ENCODE data around the gene VEPH1.

Gene VEPH1

DNA sequence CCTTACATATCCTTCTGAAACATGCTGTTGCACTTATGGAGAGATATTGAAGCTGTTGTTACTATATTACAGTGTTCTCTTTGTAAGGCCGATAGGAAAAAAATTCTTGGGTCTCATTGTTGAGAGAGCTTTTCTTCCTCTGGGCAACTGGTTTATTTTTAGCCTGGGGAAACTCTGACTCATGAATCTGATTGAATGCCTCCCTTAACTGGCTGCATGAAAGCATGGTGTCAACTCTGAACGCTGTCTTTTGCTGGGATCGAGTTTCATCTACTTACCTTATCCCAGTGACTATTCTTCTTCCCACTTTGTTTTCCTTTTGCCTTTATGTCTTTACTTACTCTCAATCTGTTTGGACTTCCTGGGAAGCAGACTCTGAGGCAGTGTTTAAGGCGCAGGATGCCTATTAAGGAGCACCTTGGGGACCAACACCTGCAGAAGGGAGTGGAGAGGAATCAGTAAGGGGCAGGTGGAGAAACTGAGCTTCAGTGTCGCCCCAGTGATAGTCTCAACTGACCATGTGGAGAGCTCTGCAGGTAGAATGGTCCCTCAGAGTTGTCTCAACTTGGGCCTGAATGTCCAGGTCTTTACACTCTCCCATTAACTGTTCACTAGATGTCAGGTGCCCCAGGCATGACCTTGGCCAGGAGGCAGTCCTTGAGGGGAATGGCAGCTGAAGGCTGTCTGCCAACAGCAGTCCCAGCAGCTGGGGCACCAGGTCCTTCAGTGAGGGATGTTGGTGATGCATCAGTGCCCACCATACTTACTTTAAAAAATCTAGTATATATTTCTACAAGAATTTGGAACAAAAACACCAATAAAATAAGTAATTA is 254.4 kb downstream of the VEPH1 start:
- DNase-seq, result no peak

DNA sequence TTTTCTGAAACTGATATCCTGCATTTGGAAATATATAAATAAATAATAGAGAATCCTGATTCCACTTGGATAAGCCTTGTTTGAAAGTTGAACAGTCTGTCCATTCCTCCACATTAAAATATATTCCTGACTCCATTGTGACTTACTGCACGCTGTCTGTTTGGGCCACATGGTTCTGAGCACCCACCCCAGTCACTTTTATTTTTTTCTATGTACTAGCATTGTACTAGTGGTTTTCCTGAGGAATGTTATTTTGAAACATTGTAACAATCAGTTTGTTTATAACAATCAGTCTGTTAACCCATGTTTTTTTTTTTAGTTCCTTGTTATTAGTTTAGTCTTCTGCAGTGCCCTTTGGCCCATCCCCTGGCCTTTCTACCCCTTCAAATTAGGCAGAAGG is 255.8 kb downstream of the VEPH1 start:
- DNase-seq, result no peak

DNA sequence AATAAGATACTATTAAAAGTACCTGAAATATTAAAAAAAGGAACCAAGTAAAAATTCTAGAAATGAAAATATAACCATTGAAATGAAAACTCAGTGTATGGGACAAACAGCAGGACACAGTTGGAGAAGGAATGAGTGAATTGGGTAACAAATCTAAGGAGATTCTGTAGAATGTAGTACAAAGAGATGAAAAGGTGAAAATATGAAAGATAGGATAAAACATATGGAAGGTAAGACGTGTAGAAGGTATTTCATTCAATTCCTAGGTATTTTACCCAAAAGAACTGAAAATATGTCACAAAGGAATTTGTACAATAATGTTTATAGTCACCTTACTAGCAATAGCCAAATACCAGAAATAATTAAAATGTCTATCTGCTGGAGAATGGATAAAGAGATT is 260.4 kb downstream of the VEPH1 start:
- DNase-seq, result no peak

DNA sequence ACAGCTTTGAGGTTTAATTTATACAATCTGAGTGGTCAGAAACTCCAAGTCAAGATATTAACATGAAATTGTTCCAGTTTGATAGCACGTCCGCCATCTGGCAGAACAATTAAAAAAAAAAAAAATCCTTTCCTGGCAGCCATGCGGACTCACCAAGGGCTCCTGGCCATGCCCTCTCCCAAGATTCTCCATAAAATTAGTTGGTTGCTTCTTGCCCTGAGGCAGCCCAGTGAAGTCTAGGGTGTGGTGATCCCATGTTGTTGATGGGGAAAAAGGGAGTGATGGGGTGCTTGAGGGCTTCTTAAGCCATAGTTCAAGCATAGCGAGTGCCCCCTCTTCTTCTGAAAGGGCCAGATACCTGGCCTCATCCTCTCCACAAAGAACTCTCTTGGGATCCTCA is 261.6 kb downstream of the VEPH1 start:
- no peak for DNase-seq

DNA sequence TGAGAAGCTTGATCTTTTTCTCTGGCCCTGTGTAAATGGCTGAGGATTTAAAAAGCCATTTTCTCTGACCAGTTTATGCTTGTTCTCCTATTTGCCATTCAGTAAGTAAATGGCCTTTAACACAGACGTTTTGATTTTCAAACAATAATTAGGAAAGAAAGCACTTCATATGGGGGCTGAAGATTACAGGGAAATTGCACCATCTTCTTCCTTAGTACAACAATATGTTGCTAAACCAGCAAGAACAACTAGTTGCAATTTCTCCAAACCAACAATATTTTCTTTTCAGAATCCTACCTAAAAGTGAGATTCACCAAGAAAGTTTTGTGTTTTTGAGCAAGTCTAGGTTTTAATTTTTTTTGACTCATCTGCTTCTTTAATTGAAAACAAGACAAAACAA is 262.8 kb downstream of the VEPH1 start:
- no peak for DNase-seq

DNA sequence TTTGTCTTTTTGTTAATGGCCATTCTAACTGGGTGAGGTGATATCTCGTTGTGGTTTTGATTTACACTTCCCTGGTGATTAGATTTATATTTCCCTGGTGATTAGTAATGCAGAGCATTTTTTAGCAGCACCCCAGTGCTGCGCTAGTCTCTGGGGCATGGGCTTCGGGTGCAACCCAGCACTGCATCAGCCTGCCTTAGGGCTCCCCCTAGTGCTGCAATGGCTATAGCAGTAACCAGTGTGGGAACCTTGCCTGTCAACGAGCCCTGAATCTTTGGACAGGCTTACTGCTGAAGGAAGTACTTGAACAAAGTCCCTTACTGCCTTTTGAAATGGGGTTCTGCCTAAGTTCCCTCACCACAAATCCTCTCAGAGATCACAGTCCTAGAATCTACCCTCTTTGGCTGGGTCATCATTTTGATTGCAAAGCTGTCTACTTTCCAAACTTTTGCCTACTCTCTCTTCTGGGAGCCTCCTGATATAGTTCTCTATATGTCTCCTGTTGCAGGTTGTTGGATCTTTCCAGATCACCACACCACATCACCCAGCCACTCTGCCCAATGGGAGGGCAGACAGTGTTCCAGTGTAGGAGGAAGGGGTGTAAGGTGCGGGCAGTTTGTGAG is 264.0 kb downstream of the VEPH1 start:
- peak; percentile 47 for DNase-seq

DNA sequence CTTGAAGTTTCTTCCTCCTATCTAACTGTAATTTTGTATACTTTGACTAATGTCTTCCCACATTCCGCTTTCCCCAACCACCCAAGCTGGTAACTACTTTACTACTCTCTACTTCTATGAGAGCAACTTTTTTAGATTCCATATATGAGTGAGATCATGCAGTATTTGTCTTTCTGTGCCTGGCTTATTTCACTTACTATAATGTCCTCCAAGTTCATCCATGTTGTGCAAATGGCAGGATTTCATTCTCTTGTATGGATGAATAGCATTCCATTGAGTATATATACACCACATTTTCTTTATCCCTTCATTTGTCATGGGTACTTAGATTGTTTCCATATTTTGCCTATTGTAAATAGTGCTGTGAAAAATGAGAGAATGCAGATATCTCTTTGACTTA is 264.8 kb downstream of the VEPH1 start:
- no peak for DNase-seq

DNA sequence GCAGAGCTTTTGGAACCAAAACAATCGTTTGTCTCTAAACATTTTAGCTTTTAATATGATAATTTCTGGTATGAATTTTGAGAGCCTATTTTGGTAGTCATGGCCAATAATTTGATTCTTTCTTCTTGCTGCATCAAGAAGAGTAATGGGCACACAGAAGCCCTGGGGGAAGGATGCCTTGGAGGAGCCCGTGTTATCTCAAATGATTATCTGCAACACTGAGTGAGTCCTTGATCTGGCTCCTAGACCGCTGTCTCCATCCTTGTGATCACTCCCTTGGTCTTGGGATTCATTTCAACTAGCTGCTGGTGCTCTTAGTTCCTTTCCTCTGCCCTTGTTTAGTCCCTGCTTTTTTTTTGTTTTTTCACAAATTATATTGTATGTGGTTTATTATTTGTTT is 265.3 kb downstream of the VEPH1 start:
- DNase-seq, result no peak

DNA sequence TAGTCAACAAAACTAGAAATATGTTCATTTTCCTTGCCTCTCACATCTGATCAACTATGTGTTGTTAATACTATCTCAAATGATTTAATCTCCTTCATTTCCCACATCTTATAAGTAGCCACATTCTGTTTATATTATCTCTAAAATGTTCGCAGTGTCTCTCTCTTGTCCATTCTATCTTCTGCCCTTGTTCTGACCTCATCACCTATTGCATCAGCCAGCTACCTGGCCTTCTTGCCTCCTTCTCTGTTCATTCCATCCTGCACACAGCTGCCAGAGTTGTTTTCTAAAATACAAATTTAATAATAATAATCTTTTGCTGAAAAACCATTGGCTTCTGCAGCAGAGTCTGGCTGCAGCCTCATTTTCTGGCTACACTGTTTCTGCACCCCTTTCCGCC is 267.9 kb downstream of the VEPH1 start:
- no peak for DNase-seq

DNA sequence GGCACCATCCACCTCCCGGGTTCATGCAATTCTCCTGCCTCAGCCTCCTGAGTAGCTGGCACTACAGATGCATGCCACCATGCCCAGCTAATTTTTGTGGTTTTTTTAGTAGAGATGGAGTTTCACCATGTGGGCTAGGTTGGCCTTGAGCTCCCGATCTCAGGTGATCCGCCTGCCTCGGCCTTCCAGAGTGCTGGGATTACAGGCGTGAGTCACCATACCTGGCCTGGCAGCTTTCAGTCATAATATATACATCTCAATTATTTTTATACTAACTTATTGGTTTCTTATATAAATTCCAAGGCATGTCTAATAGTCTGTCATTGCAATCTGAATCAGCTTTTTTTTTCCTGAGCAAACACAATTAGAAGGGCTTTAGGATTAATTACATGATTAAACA is 269.3 kb downstream of the VEPH1 start:
- no peak for DNase-seq

DNA sequence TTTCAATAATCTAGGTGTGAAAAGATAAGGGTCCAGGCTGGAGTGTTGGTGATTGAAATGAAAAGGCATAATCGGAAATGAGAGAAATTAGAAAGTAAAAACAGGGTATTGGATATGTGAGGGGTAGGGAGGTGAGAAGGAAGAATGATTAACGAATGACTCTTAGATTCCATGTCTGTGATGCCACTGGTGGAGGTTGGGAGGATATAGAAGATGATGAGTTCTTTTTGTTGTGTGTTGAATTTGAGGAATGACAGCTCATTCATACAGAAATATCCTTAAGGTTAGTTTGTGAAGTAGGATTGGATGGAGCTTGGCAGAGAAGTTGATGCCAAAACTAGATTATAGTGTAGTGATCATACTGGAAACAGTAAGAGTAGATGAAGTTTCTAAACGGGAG is 271.1 kb downstream of the VEPH1 start:
- no peak for DNase-seq

DNA sequence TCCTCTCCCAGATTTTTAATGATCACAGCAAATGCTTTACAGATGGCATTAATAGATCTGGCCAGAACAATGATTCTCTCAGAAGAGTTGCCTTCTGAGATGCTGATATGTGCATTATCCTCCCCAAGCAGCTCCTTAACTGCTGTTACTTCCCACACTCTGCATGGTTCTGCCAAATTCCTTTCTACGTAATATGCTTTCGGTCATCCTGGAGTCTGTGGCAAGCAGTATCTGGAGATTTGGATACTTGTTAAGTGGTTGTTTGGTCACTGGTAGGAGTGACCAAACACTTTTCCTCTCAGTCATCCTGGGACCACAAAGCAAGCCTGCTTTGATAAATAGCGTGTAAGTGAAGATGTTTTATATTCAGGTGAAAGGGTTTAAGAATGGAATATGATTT is 272.1 kb downstream of the VEPH1 start:
- DNase-seq, result no peak

DNA sequence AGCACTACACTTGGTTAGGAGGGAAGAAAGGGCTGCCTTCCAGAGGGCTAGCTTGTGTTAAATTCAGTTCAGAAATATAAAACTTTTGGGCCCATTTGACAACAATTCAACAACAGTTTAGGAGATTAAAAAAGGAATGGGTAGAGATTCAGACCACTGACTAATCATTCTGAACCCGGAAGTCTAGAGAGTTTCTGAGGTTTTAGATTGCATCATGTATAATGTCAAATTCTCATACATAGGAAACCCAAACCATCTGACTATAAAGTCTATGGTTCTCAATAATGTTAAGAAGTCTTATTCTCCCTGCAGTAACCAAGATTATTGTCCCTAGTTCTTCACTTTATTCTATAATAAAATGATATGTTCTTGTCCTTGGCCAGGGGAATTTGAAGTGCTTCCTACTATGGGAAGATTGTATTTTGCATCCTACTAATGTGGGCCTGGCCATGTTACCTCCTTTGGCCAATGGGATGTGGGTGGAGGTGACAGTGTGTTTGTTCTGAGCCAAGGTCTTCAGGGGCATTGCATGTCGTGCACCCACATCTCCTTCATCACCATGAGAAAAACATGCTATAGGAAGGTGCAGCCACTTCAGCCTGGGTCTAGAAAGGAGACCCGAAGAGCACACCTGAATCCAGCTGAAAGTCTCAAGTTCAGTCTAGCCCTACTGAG is 276.9 kb downstream of the VEPH1 start:
- DNase-seq, result no peak

DNA sequence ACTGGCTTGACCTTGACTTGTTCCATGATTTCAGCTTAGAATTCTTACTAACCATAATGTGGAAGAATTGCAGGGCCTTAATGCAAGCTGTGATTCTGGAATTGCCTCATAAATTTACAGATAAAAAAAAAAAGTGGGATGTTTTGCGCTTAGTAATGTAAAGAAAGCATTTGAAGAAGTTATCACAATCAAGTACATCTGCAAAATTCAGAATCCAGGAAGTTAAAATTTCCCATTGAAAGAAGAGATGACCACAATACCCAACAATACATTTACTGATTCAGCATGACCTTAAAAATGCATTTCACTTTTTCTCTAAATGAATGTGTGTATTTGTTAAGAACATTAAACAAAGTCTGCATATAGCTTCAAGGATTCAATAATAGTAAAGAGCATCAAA is 278.2 kb downstream of the VEPH1 start:
- DNase-seq, result no peak

DNA sequence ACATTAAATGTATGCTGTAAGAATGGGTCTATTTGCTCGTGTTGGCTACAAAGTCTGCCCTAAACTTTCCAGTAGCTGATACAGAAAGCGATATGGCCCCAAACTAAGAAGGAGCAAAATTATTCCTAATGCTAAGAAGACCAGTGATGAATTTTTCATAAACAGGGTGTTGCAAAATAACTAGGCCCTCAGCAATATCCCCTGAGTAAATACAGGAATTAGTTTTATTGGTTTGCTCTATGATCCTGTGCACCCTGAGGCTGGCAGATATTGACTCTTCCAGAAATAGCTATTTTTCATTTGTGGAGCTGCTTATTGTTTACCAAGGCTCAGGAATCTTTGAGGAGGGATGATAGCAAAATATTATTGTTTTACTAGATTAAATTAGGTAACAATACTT is 282.3 kb downstream of the VEPH1 start:
- DNase-seq, result no peak

DNA sequence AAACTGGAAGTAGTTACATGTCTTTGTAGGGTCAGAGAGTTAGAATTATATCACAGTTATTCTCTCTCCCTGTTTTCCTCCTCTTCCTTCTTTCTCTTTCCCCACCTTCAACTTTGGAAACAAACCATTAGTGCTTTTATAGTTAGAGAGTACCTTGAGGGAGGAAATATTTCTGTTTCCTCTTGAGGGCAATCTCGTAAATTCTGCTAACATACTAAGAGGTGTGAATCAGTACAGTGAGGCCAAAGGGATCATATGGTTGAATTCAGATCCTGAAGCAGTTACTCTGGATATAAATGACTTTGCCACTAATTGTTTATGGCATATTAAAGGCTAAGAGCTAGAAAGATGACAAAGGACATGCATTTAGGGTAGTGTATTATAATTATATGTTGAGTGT is 283.0 kb downstream of the VEPH1 start:
- DNase-seq, result no peak

DNA sequence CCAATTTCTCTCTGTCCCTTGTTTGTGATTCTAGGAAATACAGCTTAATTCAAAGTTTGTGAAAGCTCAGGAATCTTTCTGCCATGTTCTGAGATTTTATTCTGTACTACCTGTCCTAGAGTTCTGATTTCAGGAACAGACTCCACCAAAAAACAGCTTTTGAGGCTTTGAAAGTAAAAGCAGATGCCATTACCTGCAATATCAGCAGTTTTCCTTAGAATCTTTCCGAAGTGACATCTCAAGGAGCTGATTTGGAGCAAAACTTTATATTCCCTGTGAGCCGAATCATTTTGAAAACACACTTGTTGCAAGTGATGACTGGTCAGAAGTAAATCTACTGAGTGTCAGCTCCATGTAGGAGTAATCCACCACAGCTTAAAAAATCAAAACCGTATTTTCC is 284.0 kb downstream of the VEPH1 start:
- no peak for DNase-seq

Data from femur (tissue), 1 donor.